ENCODE results near the gene SRSF9. TPM values are rescaled to one million over a fixed set of nuclear protein-coding genes. Genes with fewer than 3 reads are reported as not detected.
"Not testable (repeated sequence)": the region's sequence is repeated elsewhere in the genome, so short reads cannot be mapped to it uniquely, and the experiment has no call there.

Gene SRSF9, protein sequence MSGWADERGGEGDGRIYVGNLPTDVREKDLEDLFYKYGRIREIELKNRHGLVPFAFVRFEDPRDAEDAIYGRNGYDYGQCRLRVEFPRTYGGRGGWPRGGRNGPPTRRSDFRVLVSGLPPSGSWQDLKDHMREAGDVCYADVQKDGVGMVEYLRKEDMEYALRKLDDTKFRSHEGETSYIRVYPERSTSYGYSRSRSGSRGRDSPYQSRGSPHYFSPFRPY
- 263 and 289 TPM in 2 replicates for polyA plus RNA-seq
- polyA minus RNA-seq, result 112 and 127 TPM in 2 replicates

DNA sequence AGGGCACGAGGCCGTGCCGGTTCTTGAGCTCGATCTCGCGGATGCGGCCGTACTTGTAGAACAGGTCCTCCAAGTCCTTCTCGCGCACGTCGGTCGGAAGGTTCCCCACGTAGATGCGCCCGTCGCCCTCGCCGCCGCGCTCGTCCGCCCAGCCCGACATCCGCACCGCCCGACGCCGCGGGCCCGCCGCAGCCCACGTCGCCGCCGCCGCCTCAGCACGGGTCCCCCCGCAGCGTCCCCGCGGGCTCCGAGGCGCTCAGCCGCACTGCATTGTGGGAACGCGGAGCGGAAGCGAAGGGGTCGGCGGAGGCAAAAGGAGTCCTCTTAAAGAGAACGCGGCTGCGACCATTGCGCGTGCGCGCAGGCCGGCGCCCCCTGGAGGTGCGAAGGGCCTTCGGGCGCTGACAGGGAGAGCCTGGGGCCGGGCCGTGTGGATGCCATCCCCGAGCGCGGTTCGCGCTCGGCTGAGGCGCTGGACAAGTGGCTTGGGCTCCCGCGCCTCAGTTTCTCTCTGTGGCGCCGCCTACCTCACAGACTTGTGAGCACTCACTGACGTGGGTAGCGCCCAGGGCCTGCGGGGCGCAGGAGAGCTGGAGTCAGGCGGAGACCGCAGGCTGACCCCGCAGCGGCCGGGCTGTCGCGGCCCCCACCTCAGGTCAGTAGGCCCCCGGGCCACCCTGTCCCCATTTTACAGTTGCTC lies at the start of gene SRSF9:
Gene SRSF9, minus strand, starts transcription at position 299 of the 700 bp plus-strand sequence. Its CDS starts 139 bp downstream, at position 160.
- Histone ChIP-seq H3K9ac (ENCODE audit: low read length) (peak within 1 kb of the TSS; percentile 95), H3K9me3 (ENCODE audit: low read length) (no peaks in the 10 kb centered on the region), H2AFZ (ENCODE audit: low read depth, low read length) (peak within 1 kb of the TSS; percentile 78), H3K27ac (ENCODE audit: low read length) (peak within 1 kb of the TSS; percentile 95), H3K36me3 (ENCODE audit: insufficient read depth, low read length) (peaks cover 10% of the 10 kb centered on the region), H4K20me1 (ENCODE audit: insufficient read depth) (peaks cover 8% of the 10 kb centered on the region), H3K4me2 (ENCODE audit: low read length) (peak within 1 kb of the TSS; percentile 91), H3K27me3 (ENCODE audit: insufficient read depth, low read depth, low read length) (no peaks in the 10 kb centered on the region), H3K9me2 (ENCODE audit: insufficient read depth, low read length) (no peaks in the 10 kb centered on the region), H3F3A (ENCODE audit: insufficient read depth, low read length, poor library complexity, severe bottlenecking) (peaks cover 7% of the 10 kb centered on the region), H3K79me2 (replicated peaks; ENCODE audit: insufficient read depth, low read length) (peaks cover 50% of the 10 kb centered on the region), H3K4me3 (ENCODE audit: low read length) (peak within 1 kb of the TSS; percentile 97)
- TF ChIP-seq TAF1 (IDR thresholded peaks at IDR 0.05; ENCODE audit: low read depth) (peak; percentile 87), SMC3 (conservative IDR thresholded peaks at IDR 0.05; ENCODE audit: poor library complexity) (peak; percentile 76), MXI1 (conservative IDR thresholded peaks at IDR 0.05; ENCODE audit: poor library complexity, severe bottlenecking) (peak; percentile 94), CTCF (IDR thresholded peaks at IDR 0.05; ENCODE audit: poor library complexity, severe bottlenecking) (peak; percentile 99), EZH2 (IDR thresholded peaks at IDR 0.05; ENCODE audit: borderline replicate concordance, insufficient read depth, low read length, poor library complexity, severe bottlenecking) (no peak), POLR2AphosphoS5 (IDR thresholded peaks at IDR 0.05) (peak; percentile 94), RAD21 (conservative IDR thresholded peaks at IDR 0.05) (peak; percentile 65), EP300 (conservative IDR thresholded peaks at IDR 0.05; ENCODE audit: poor library complexity, severe bottlenecking) (peak; percentile 77)
- TF ChIP-seq, protein P1, sequence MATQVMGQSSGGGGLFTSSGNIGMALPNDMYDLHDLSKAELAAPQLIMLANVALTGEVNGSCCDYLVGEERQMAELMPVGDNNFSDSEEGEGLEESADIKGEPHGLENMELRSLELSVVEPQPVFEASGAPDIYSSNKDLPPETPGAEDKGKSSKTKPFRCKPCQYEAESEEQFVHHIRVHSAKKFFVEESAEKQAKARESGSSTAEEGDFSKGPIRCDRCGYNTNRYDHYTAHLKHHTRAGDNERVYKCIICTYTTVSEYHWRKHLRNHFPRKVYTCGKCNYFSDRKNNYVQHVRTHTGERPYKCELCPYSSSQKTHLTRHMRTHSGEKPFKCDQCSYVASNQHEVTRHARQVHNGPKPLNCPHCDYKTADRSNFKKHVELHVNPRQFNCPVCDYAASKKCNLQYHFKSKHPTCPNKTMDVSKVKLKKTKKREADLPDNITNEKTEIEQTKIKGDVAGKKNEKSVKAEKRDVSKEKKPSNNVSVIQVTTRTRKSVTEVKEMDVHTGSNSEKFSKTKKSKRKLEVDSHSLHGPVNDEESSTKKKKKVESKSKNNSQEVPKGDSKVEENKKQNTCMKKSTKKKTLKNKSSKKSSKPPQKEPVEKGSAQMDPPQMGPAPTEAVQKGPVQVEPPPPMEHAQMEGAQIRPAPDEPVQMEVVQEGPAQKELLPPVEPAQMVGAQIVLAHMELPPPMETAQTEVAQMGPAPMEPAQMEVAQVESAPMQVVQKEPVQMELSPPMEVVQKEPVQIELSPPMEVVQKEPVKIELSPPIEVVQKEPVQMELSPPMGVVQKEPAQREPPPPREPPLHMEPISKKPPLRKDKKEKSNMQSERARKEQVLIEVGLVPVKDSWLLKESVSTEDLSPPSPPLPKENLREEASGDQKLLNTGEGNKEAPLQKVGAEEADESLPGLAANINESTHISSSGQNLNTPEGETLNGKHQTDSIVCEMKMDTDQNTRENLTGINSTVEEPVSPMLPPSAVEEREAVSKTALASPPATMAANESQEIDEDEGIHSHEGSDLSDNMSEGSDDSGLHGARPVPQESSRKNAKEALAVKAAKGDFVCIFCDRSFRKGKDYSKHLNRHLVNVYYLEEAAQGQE (IDR thresholded peaks at IDR 0.05; ENCODE audit: borderline replicate concordance), result peak; percentile 74

DNA sequence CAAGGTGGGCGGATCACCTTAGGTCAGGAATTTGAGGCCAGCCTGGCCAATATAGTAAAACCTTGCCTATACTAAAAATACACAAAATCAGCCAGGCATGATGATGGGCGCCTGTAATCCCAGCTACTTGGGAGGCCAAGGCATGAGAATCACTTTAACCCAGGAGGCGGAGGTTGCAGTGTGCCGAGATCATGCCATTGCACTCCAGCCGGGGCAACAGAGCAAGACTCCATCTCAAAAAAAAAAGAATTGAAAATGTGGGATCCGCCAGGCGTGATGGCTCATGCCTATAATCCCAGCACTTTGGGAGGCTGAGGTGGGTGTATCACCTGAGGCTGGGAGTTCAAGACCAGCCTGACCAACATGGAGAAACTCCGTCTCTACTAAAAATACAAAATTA lies 49.8 kb upstream of the SRSF9 start:
- H3K27ac ChIP-seq (ENCODE audit: low read length); H3K4me3 ChIP-seq (ENCODE audit: low read length); H4K20me1 ChIP-seq (ENCODE audit: insufficient read depth); H2AFZ ChIP-seq (ENCODE audit: low read depth, low read length); H3K27me3 ChIP-seq (ENCODE audit: insufficient read depth, low read depth, low read length); H3K36me3 ChIP-seq (ENCODE audit: insufficient read depth, low read length); H3K9me2 ChIP-seq (ENCODE audit: insufficient read depth, low read length); H3K9me3 ChIP-seq (ENCODE audit: low read length); H3K4me2 ChIP-seq (ENCODE audit: low read length); H3F3A ChIP-seq (ENCODE audit: insufficient read depth, low read length, poor library complexity, severe bottlenecking); H3K9ac ChIP-seq (ENCODE audit: low read length); H3K79me2 ChIP-seq (replicated peaks; ENCODE audit: insufficient read depth, low read length): not testable (repeated sequence)
